Stimulated activated CD4-positive, alpha-beta T cell treated with anti-CD3 and anti-CD28 coated beads, Interleukin-2, amount 100 ng/mL, for 24 hours (primary cell): ENCODE data around the gene MED13L.
"Not testable (repeated sequence)": the region's sequence is repeated elsewhere in the genome, so short reads cannot be mapped to it uniquely, and the experiment has no call there.

ENCODE experiments used
- DNase-seq, 2 donors: peaks; one replicate each; pipeline ENCODE4 v3.0.0-alpha.2; 2020

The MED13L gene

GRCh38 chr12:116303066-116303465 lies 25.6 kb upstream of the MED13L start:
- no peak for DNase-seq

GRCh38 chr12:116302166-116303058 lies 24.9 kb upstream of the MED13L start:
- DNase-seq = no peak

GRCh38 chr12:116301621-116302020 lies 24.1 kb upstream of the MED13L start:
- no peak for DNase-seq

- no peak for DNase-seq
Observed at GRCh38 chr12:116299665-116300328, 22.3 kb upstream of the MED13L start.

- DNase-seq = no peak
Observed at GRCh38 chr12:116299064-116299463, 21.6 kb upstream of the MED13L start.

GRCh38 chr12:116298578-116298977 lies 21.1 kb upstream of the MED13L start:
- no peak for DNase-seq

- DNase-seq = no peak
Observed at GRCh38 chr12:116297224-116297834, 19.8 kb upstream of the MED13L start.

- no peak for DNase-seq
Observed at GRCh38 chr12:116295327-116296263, 18.1 kb upstream of the MED13L start.

GRCh38 chr12:116294454-116295165 lies 17.1 kb upstream of the MED13L start:
- DNase-seq = no peak

- no peak for DNase-seq
Observed at GRCh38 chr12:116293687-116294453, 16.4 kb upstream of the MED13L start.

- no peak for DNase-seq
Observed at GRCh38 chr12:116291218-116291617, 13.7 kb upstream of the MED13L start.

- DNase-seq = no peak
Observed at GRCh38 chr12:116288735-116289134, 11.2 kb upstream of the MED13L start.

GRCh38 chr12:116287842-116288301 lies 10.4 kb upstream of the MED13L start:
- no peak for DNase-seq

GRCh38 chr12:116284396-116284795 lies 6.9 kb upstream of the MED13L start:
- DNase-seq = no peak

GRCh38 chr12:116283881-116284280 lies 6.4 kb upstream of the MED13L start:
- DNase-seq = not testable (repeated sequence)

- no peak for DNase-seq
Observed at GRCh38 chr12:116282371-116283286, 5.1 kb upstream of the MED13L start.

- no peak for DNase-seq
Observed at GRCh38 chr12:116280595-116281290, 3.2 kb upstream of the MED13L start.

GRCh38 chr12:116278667-116279066 lies 1.2 kb upstream of the MED13L start:
- DNase-seq = no peak

GRCh38 chr12:116278279-116278626 lies 760 bp upstream of the MED13L start:
- no peak for DNase-seq
